Ramos (cell line): ENCODE data around the gene S100G.

Experiments used
- in situ Hi-C: fragments of 300-500 bp; cut with MboI; formaldehyde crosslinking; loops from one replicate; pipeline ENCODE4 v1.14.3; 2022; ENCODE audit warnings: low sequenced_read_pairs; ENCODE audit not compliant: unreplicated experiment

The S100G gene

GRCh38 chrX:16702700-16703599, 53.0 kb downstream of the S100G start:
- in situ Hi-C loops: no loop called here
